OCI-LY7 (cell line): Measurements from ENCODE around the gene PLXNA4.

ENCODE experiments used
- CTCF ChIP-seq: fragments of 200-600 bp; sonication (generic); conservative IDR thresholded peaks from 2 replicates; pipeline ENCODE4 v1.5.1; 2014; ENCODE audit warnings: mild to moderate bottlenecking, antibody characterized with exemption, low read length, moderate library complexity, mixed read lengths
- EZH2phosphoT487 ChIP-seq: fragments of 200-600 bp; sonication (generic); IDR thresholded peaks from 2 replicates; pipeline ENCODE4 v1.6.1; 2018; ENCODE audit warnings: low read depth, borderline replicate concordance, mild to moderate bottlenecking, mixed run types, antibody characterized with exemption, low read length, moderate library complexity, mixed read lengths

DNA sequence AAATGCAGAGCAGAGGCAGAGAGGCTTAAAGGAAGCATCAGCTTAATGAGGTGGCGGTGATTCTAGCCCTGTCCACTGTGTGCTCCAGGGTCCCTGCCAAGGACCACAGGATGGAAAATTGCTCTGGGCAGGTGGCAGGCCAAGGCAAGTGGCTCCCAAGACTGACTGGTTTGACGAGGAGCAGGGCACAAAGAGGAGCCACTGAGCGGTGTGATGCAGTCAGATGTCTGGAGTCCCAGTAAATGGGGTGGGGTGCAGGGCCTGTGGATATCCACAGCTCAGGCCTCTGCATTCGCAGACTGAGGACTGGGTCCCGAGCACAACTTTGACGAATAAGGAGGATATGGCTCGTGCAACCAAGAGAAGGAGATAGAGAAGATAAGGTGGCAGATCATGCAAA lies 385.6 kb downstream of the PLXNA4 start:
- TF ChIP-seq CTCF = no peak
- no peak for TF ChIP-seq EZH2phosphoT487
